COLO829 (cell line): ENCODE data around the gene ABCC5.
"Not testable (repeated sequence)": the region's sequence is repeated elsewhere in the genome, so short reads cannot be mapped to it uniquely, and the experiment has no call there.

Source experiments
- DNase-seq: peaks from one replicate; pipeline ENCODE4 v3.0.0; 2012; ENCODE audit warnings: low spot score

ABCC5 gene

GRCh38 chr3:184016169-184016570 is 1.5 kb downstream of the ABCC5 start:
- no peak for DNase-seq

- DNase-seq = no peak
These were observed 2.2 kb downstream of the ABCC5 start for GRCh38 chr3:184015381-184016019.

GRCh38 chr3:184011937-184012889 is 5.5 kb downstream of the ABCC5 start:
- no peak for DNase-seq

- DNase-seq = no peak
These were observed 6.3 kb downstream of the ABCC5 start for GRCh38 chr3:184011230-184011876.

GRCh38 chr3:184008161-184008560 is 9.5 kb downstream of the ABCC5 start:
- DNase-seq = no peak

- not testable (repeated sequence) for DNase-seq
These were observed 10.4 kb downstream of the ABCC5 start for GRCh38 chr3:184007143-184007813.

- peak; percentile 38 for DNase-seq
These were observed 11.7 kb downstream of the ABCC5 start for GRCh38 chr3:184005941-184006507.

GRCh38 chr3:184004476-184004875 is 13.2 kb downstream of the ABCC5 start:
- DNase-seq = no peak

GRCh38 chr3:184003187-184003967 is 14.3 kb downstream of the ABCC5 start:
- no peak for DNase-seq

- DNase-seq = no peak
These were observed 15.2 kb downstream of the ABCC5 start for GRCh38 chr3:184002469-184002868.

GRCh38 chr3:184001761-184002160 is 15.9 kb downstream of the ABCC5 start:
- no peak for DNase-seq

- no peak for DNase-seq
These were observed 26.3 kb downstream of the ABCC5 start for GRCh38 chr3:183991403-183991802.

- no peak for DNase-seq
These were observed 29.4 kb downstream of the ABCC5 start for GRCh38 chr3:183988216-183988790.

GRCh38 chr3:183987000-183987600 is 30.6 kb downstream of the ABCC5 start:
- DNase-seq = no peak

GRCh38 chr3:183984749-183985729 is 32.6 kb downstream of the ABCC5 start:
- DNase-seq = no peak

GRCh38 chr3:183984127-183984740 is 33.5 kb downstream of the ABCC5 start:
- DNase-seq = no peak

GRCh38 chr3:183981990-183982644 is 35.6 kb downstream of the ABCC5 start:
- no peak for DNase-seq

GRCh38 chr3:183980403-183980802 is 37.3 kb downstream of the ABCC5 start:
- DNase-seq = no peak
